Thoracic aorta (tissue), 2 donors: ENCODE results near the gene PDE6A. TPM values are rescaled to one million over a fixed set of nuclear protein-coding genes. Genes with fewer than 3 reads are reported as not detected.
"Not testable (repeated sequence)": the region's sequence is repeated elsewhere in the genome, so short reads cannot be mapped to it uniquely, and the experiment has no call there.

ENCODE experiments used
- ATAC-seq: fragments of 150-250 bp; one replicate; pipeline ENCODE4 v1.8.0; 2017; ENCODE audit warnings: low read depth; ENCODE audit not compliant: insufficient number of reproducible peaks, low FRiP score
- DNase-seq: peaks from one replicate; pipeline ENCODE4 v3.0.0-alpha.2; 2020; ENCODE audit warnings: low spot score
- H3K27ac ChIP-seq, 2 donors: fragments of 200-600 bp; sonication (generic); 1 replicate in 1 of 2; 2 replicates in 1 of 2; pipeline ENCODE4 v1.5.1; 2016; ENCODE audit warnings: mild to moderate bottlenecking in 2 of 2, moderate library complexity in 2 of 2
- H3K27me3 ChIP-seq: fragments of 200-600 bp; sonication (generic); replicated peaks from 2 replicates; pipeline ENCODE4 v1.6.0; 2016; ENCODE audit warnings: mild to moderate bottlenecking; ENCODE audit not compliant: insufficient read depth
- H3K36me3 ChIP-seq: fragments of 200-600 bp; sonication (generic); one replicate; pipeline ENCODE4 v1.5.1; 2016
- H3K4me1 ChIP-seq, 2 donors: fragments of 200-600 bp; sonication (generic); 1 replicate in 1 of 2; 2 replicates in 1 of 2; pipeline versions ENCODE4 v1.5.1 to v1.6.0; 2016; ENCODE audit warnings: low read depth in 2 of 2, mild to moderate bottlenecking in 1 of 2; ENCODE audit not compliant: control insufficient read depth in 1 of 2
- H3K4me3 ChIP-seq: fragments of 200-600 bp; sonication (generic); 2 replicates; pipeline ENCODE4 v1.5.1; 2016; ENCODE audit warnings: mild to moderate bottlenecking
- H3K9me3 ChIP-seq: fragments of 200-600 bp; sonication (generic); 2 replicates; pipeline ENCODE4 v1.5.1; 2016
- CTCF ChIP-seq: fragments of 200-600 bp; sonication (generic); IDR thresholded peaks from one replicate; pipeline ENCODE4 v1.5.1; 2019; ENCODE audit warnings: antibody characterized with exemption
- total RNA-seq, 2 donors: library from RNA; depleted of rRNA; stranded (reverse); fragments of >200 nt; gene quantifications; one replicate each; pipeline versions ENCODE4 v1.1.0 to v1.2.3, GENCODE V29; 2016

PDE6A gene
- total RNA-seq, 2 donors from 2014 or later, result not detected

- DNase-seq (no peak), ATAC-seq (no peak)
- no peak overlapping the region for H3K4me3 ChIP-seq
- H3K27ac ChIP-seq, result no peak overlapping the region
- no peaks in the 10 kb centered on the region for H3K27me3 ChIP-seq
- no peaks in the 10 kb centered on the region for H3K4me1 ChIP-seq
- TF ChIP-seq CTCF, result no peak
- H3K9me3 ChIP-seq, result no peaks in the 10 kb centered on the region
- H3K36me3 ChIP-seq, result no peaks in the 10 kb centered on the region
Measured at GRCh38 chr5:149860801-149861322, 83.7 kb downstream of the PDE6A start.

- no peak for TF ChIP-seq CTCF
- Histone ChIP-seq H3K9me3 (no peaks in the 10 kb centered on the region), H3K27me3 (no peaks in the 10 kb centered on the region), H3K36me3 (no peaks in the 10 kb centered on the region), H3K4me3 (no peak overlapping the region), H3K4me1 (no peaks in the 10 kb centered on the region), H3K27ac (no peak overlapping the region)
- ATAC-seq, result no peak
- DNase-seq, result no peak
Measured at GRCh38 chr5:149859746-149860145, 84.8 kb downstream of the PDE6A start.

DNA sequence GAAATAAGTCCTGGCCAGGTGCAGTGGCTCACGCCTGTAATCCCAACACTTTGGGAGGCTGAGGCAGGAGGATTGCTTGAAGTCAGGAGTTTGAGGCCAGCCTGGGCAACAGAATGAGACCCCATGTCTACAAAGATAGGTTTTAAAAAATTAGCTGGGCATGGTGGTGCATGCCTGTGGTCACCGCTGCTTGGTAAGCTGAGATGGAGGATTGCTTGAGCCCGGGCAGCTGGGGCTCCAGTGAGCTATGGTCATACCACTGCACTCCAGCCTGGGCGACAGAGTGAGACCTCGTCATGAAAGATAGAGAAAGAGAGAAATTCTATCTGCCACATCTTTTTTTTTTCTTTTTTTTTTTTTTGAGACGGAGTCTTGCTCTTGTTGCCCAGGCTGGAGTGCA is 86.1 kb downstream of the PDE6A start:
- DNase-seq, H3K4me1 ChIP-seq, ATAC-seq, H3K27ac ChIP-seq, H3K27me3 ChIP-seq, H3K9me3 ChIP-seq, H3K4me3 ChIP-seq, H3K36me3 ChIP-seq: not testable (repeated sequence)

DNA sequence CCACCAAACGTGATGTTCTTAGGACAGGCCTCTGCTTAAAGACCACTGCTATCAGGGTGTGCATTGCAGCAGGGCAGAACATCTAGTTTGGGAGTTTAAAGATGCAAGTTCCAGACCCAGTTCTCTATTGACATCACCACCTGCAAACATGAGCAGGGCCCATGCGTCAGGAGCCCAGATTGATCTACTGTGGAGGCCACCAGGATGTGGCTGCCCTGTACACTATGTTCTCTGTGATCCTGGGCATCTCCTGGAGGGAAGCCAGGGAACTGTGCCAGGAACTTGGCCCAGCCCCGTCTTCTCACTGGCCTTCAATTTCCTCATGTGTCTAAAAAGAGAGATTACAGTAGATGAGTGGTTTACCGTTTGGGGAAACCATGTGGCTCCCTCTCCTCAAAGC is 87.1 kb downstream of the PDE6A start:
- no peaks in the 10 kb centered on the region for H3K4me1 ChIP-seq
- no peaks in the 10 kb centered on the region for H3K36me3 ChIP-seq
- TF ChIP-seq CTCF, result no peak
- no peaks in the 10 kb centered on the region for H3K27me3 ChIP-seq
- ATAC-seq (no peak), DNase-seq (peak; percentile 28)
- no peak overlapping the region for H3K4me3 ChIP-seq
- no peaks in the 10 kb centered on the region for H3K9me3 ChIP-seq
- H3K27ac ChIP-seq, result peak overlapping the region in 1 of 2 donors; percentile 25

DNA sequence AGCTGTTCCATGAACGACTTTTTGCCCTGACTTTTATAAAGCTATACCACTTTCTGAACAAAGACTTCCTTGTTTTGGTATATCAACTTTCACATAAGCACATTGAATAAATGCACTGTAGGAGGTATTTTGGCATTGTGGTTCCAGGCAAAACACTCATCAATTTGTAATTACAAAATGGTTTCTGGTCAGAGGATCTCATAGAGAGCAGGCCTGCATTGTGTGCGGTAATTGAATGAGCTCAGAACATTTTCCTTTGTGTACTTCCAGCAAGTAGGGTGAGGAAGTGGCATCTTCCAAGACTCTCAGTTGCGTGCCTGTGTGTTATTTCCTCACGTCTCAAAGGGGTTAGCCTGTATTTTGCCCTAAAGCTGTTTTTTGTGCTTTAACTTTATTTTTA is 89.2 kb downstream of the PDE6A start:
- Histone ChIP-seq H3K27ac (no peak overlapping the region), H3K27me3 (no peaks in the 10 kb centered on the region)

More for the DNA sequence above, 89.2 kb downstream of the PDE6A start:
- ATAC-seq (no peak), DNase-seq (no peak)
- TF ChIP-seq CTCF, result no peak
- Histone ChIP-seq H3K36me3 (no peaks in the 10 kb centered on the region), H3K4me1 (no peaks in the 10 kb centered on the region), H3K4me3 (no peak overlapping the region), H3K9me3 (no peaks in the 10 kb centered on the region)
